Panc1 (cell line): Measurements from ENCODE around the gene MACC1.

Experiments used
- POLR2AphosphoS5 ChIP-seq: IDR thresholded peaks from 2 replicates; pipeline ENCODE4 v1.6.1; 2012; ENCODE audit warnings: mild to moderate bottlenecking, low read depth, low read length, moderate library complexity
- SIN3A ChIP-seq: IDR thresholded peaks from 2 replicates; pipeline ENCODE4 v1.6.1; 2012; ENCODE audit warnings: low read depth, mild to moderate bottlenecking, low read length, moderate library complexity, borderline replicate concordance; ENCODE audit not compliant: insufficient read depth
- TCF7L2 ChIP-seq: IDR thresholded peaks from 2 replicates; pipeline ENCODE4 v1.6.1; 2011; ENCODE audit warnings: mild to moderate bottlenecking, low read depth, low read length, inconsistent platforms
- TF ChIP-seq, protein P1 (sequence below): fragments of 450-650 bp; IDR thresholded peaks from 2 replicates; pipeline ENCODE4 v1.5.1; 2017; ENCODE audit warnings: mild to moderate bottlenecking
- TF ChIP-seq, protein P2 (sequence below), 2 experiments: IDR thresholded peaks; 2 replicates each; pipeline ENCODE4 v1.6.1; 2011 to 2012; ENCODE audit warnings: low read depth in 2 of 2, control low read depth in 1 of 2, low read length in 1 of 2, mild to moderate bottlenecking in 1 of 2, moderate library complexity in 1 of 2; ENCODE audit not compliant: insufficient read depth in 1 of 2

GRCh38 chr7:20220293-20220761 lies 3.1 kb upstream of the MACC1 start:
- TF ChIP-seq, protein P1, sequence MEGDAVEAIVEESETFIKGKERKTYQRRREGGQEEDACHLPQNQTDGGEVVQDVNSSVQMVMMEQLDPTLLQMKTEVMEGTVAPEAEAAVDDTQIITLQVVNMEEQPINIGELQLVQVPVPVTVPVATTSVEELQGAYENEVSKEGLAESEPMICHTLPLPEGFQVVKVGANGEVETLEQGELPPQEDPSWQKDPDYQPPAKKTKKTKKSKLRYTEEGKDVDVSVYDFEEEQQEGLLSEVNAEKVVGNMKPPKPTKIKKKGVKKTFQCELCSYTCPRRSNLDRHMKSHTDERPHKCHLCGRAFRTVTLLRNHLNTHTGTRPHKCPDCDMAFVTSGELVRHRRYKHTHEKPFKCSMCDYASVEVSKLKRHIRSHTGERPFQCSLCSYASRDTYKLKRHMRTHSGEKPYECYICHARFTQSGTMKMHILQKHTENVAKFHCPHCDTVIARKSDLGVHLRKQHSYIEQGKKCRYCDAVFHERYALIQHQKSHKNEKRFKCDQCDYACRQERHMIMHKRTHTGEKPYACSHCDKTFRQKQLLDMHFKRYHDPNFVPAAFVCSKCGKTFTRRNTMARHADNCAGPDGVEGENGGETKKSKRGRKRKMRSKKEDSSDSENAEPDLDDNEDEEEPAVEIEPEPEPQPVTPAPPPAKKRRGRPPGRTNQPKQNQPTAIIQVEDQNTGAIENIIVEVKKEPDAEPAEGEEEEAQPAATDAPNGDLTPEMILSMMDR: no peak
- TF ChIP-seq, protein P2, sequence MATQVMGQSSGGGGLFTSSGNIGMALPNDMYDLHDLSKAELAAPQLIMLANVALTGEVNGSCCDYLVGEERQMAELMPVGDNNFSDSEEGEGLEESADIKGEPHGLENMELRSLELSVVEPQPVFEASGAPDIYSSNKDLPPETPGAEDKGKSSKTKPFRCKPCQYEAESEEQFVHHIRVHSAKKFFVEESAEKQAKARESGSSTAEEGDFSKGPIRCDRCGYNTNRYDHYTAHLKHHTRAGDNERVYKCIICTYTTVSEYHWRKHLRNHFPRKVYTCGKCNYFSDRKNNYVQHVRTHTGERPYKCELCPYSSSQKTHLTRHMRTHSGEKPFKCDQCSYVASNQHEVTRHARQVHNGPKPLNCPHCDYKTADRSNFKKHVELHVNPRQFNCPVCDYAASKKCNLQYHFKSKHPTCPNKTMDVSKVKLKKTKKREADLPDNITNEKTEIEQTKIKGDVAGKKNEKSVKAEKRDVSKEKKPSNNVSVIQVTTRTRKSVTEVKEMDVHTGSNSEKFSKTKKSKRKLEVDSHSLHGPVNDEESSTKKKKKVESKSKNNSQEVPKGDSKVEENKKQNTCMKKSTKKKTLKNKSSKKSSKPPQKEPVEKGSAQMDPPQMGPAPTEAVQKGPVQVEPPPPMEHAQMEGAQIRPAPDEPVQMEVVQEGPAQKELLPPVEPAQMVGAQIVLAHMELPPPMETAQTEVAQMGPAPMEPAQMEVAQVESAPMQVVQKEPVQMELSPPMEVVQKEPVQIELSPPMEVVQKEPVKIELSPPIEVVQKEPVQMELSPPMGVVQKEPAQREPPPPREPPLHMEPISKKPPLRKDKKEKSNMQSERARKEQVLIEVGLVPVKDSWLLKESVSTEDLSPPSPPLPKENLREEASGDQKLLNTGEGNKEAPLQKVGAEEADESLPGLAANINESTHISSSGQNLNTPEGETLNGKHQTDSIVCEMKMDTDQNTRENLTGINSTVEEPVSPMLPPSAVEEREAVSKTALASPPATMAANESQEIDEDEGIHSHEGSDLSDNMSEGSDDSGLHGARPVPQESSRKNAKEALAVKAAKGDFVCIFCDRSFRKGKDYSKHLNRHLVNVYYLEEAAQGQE (IDR thresholded peaks at IDR 0.05; ENCODE audit: insufficient read depth in 1 of 2, low read depth in 2 of 2, low read length in 1 of 2): no peak
- no peak for TF ChIP-seq POLR2AphosphoS5
- TF ChIP-seq SIN3A: no peak
- no peak for TF ChIP-seq TCF7L2
